Stimulated activated naive B cell treated with anti-CD40 and anti-IgM and Interleukin-4, amounts not matched to agents 10 μg/mL and 1 μg/mL and 100 μg/mL, for 72 hours (primary cell): Measurements from ENCODE around the gene SVOPL.
A peak's percentile ranks its signal among the peaks of the same experiment; 100 is the strongest.
"Not testable (repeated sequence)": the region's sequence is repeated elsewhere in the genome, so short reads cannot be mapped to it uniquely, and the experiment has no call there.

Experiments
- ATAC-seq, 2 donors: fragments of 150-1000 bp; cut with Tn5 transposase; replicated peaks; 2 replicates each; pipeline ENCODE4 v1.10.0; 2021; ENCODE audit warnings: moderate library complexity in 1 of 2
- DNase-seq: peaks from one replicate; pipeline ENCODE4 v3.0.0; 2021
- H3K27ac Mint-ChIP-seq: one replicate; pipeline ENCODE4 v1.8.0; 2022; ENCODE audit warnings: mild to moderate bottlenecking, mixed read lengths
- H3K27me3 Mint-ChIP-seq, 2 donors: one replicate each; pipeline ENCODE4 v1.8.0; 2022; ENCODE audit warnings: mixed read lengths in 2 of 2
- H3K36me3 Mint-ChIP-seq, 2 donors: one replicate each; pipeline ENCODE4 v1.8.0; 2022; ENCODE audit warnings: mixed read lengths in 2 of 2, mild to moderate bottlenecking in 1 of 2
- H3K4me1 Mint-ChIP-seq, 2 donors: one replicate each; pipeline ENCODE4 v1.8.0; 2022; ENCODE audit warnings: mixed read lengths in 2 of 2, mild to moderate bottlenecking in 1 of 2
- H3K4me3 Mint-ChIP-seq, 2 donors: one replicate each; pipeline ENCODE4 v1.8.0; 2022; ENCODE audit warnings: mild to moderate bottlenecking in 2 of 2, mixed read lengths in 2 of 2, moderate library complexity in 1 of 2
- H3K9me3 Mint-ChIP-seq, 2 donors: one replicate each; pipeline ENCODE4 v1.8.0; 2022; ENCODE audit warnings: mixed read lengths in 2 of 2, mild to moderate bottlenecking in 1 of 2

Gene SVOPL

DNA sequence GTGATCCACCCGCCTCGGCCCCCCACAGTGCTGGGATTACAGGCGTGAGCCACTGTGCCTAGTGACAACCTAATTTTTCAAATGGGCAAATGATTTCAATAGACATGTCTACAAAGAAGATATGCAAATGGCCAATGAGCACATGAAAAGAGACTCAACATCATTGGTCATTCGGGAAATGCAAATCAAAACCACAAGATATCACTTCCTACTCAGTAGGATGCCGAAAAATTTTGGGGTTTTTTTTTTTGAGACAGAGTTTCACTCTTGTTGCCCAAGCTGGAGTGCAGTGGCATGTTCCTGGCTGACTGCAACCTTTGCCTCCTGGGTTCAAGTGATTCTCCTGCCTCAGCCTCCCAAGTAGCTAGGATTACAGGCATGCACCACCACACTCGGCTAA, 13.1 kb downstream of the SVOPL start:
- H3K27me3 Mint-ChIP-seq, H3K4me3 Mint-ChIP-seq, H3K27ac Mint-ChIP-seq, H3K4me1 Mint-ChIP-seq, H3K9me3 Mint-ChIP-seq, H3K36me3 Mint-ChIP-seq, DNase-seq: not testable (repeated sequence)
- peak; percentile 41 to 58 for ATAC-seq

DNA sequence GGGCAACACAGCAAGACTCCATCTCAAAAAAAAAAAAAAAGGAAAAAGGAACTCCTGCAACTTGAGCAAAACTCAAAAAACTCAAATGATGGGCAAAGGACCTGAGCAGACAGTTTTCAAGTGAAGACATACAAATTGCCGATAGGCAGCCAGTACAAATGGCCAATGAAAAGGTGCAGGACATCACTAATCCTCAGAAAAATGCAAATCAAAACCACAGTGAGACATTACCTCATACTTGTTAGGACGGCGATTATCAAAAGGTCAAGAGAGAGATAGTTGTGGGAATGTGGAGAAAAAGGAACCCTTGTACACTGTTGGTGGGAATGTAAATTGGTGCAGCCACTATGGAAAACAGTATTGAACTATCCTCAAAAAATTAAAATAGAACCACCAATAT, 16.8 kb downstream of the SVOPL start:
- ATAC-seq (no peak), DNase-seq (no peak)
- peaks cover 2 to 7% of the 10 kb centered on the region in 2 donors for H3K9me3 Mint-ChIP-seq
- H3K36me3 Mint-ChIP-seq, result no peaks in the 10 kb centered on the region
- H3K4me3 Mint-ChIP-seq, result no peak overlapping the region
- H3K4me1 Mint-ChIP-seq, result no peaks in the 10 kb centered on the region
- H3K27me3 Mint-ChIP-seq, result peaks cover 5 to 8% of the 10 kb centered on the region in 2 donors
- no peak overlapping the region for H3K27ac Mint-ChIP-seq

- Mint-ChIP-seq H3K27ac (no peak overlapping the region), H3K4me3 (no peak overlapping the region), H3K4me1 (no peaks in the 10 kb centered on the region), H3K36me3 (no peaks in the 10 kb centered on the region), H3K27me3 (no peaks in the 10 kb centered on the region), H3K9me3 (peaks cover 0 to 3% of the 10 kb centered on the region in 2 donors)
- ATAC-seq (no peak), DNase-seq (no peak)
Measured at GRCh38 chr7:138679793-138680192, 21.4 kb downstream of the SVOPL start.

DNA sequence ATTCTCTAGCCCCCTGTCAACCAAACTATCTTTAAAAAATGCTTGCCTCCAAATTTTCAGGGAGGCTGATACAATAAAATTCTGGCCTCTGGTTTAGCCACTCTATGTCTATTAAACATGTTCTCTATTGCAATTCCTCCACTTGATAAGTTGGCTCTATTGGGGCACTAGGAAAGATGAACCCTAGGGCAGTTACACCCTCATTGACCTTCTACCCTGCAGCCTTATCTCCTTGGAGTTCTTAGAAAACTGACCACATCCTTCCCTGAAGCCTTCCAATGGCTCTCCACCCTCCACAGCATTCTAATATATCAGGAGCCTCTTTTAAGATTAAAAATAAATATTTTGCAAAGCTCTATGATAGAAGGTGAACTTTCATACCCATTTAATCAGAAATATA, 30.6 kb downstream of the SVOPL start:
- Mint-ChIP-seq H3K27me3 (peaks cover 5 to 19% of the 10 kb centered on the region in 2 donors), H3K9me3 (peaks cover 0 to 2% of the 10 kb centered on the region in 2 donors)

DNA sequence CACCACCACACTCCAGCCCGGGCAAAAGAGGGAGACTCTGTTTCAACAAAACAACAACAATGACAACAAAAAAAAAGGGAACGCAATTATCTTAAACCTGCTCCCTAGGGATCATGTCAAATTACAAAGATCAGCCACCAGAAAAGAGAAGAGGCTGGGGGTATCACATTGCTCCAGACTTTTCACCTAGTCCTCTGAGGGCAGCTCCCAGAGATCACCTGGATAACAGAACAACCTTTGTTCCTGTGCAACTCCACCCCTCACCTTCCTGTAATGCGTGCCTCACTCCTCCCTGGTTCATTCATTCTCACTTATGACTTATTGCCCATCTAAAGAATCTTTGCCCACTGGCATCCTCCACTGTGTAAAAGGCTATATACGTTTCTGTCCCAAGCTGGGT, 31.8 kb downstream of the SVOPL start:
- Mint-ChIP-seq H3K9me3 (no peaks in the 10 kb centered on the region), H3K4me1 (peaks cover 2 to 4% of the 10 kb centered on the region in 2 donors), H3K27me3 (peaks cover 12 to 31% of the 10 kb centered on the region in 2 donors), H3K4me3 (no peak overlapping the region), H3K27ac (no peak overlapping the region), H3K36me3 (no peaks in the 10 kb centered on the region)
- no peak for DNase-seq
- ATAC-seq, result no peak

More for the DNA sequence above, 30.6 kb downstream of the SVOPL start:
- Mint-ChIP-seq H3K4me3 (no peak overlapping the region), H3K27ac (no peak overlapping the region), H3K4me1 (no peaks in the 10 kb centered on the region), H3K36me3 (no peaks in the 10 kb centered on the region)
- DNase-seq (no peak), ATAC-seq (no peak)

DNA sequence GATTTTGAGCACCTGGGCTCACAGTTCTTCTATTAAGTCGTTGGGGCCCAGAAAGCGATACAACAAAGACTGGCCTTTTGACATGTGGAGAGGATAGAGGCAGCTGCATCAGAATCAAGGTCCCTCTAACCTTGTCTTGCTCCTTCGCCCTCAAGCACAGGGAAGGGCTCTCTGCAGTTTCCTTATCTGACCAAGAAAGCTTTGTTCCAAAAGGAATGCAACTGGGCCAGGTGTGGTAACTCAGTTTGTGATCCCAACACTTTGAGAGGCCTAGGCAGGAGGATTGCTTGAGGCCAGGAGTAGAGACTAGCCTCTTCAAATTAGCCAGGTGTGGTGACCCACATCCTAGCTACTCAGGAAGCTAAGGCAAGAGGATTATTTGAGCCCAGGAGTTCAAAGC, 32.2 kb downstream of the SVOPL start:
- no peak for ATAC-seq
- Mint-ChIP-seq H3K4me1 (peaks cover 6 to 9% of the 10 kb centered on the region in 2 donors), H3K27ac (no peak overlapping the region), H3K36me3 (no peaks in the 10 kb centered on the region), H3K27me3 (peaks cover 16 to 35% of the 10 kb centered on the region in 2 donors), H3K9me3 (no peaks in the 10 kb centered on the region), H3K4me3 (no peak overlapping the region)
- no peak for DNase-seq

- Mint-ChIP-seq H3K4me1 (peaks cover 10% of the 10 kb centered on the region in 2 donors), H3K9me3 (no peaks in the 10 kb centered on the region), H3K36me3 (no peaks in the 10 kb centered on the region), H3K27ac (no peak overlapping the region), H3K27me3 (peaks cover 21 to 40% of the 10 kb centered on the region in 2 donors), H3K4me3 (no peak overlapping the region)
- ATAC-seq (no peak), DNase-seq (no peak)
Measured at GRCh38 chr7:138668229-138668596, 32.9 kb downstream of the SVOPL start.

- H3K4me3 Mint-ChIP-seq, result no peak overlapping the region
- H3K27me3 Mint-ChIP-seq, result peaks cover 21 to 45% of the 10 kb centered on the region in 2 donors
- ATAC-seq (no peak), DNase-seq (no peak)
- H3K36me3 Mint-ChIP-seq, result no peaks in the 10 kb centered on the region
- no peaks in the 10 kb centered on the region for H3K9me3 Mint-ChIP-seq
- peaks cover 10% of the 10 kb centered on the region in 2 donors for H3K4me1 Mint-ChIP-seq
- H3K27ac Mint-ChIP-seq, result no peak overlapping the region
Measured at GRCh38 chr7:138667535-138668228, 33.5 kb downstream of the SVOPL start.

GRCh38 chr7:138666385-138666784, 34.8 kb downstream of the SVOPL start:
- Mint-ChIP-seq H3K9me3 (no peaks in the 10 kb centered on the region), H3K4me1 (peaks cover 10% of the 10 kb centered on the region in 2 donors), H3K36me3 (no peaks in the 10 kb centered on the region), H3K4me3 (no peak overlapping the region), H3K27me3 (peaks cover 21 to 48% of the 10 kb centered on the region in 2 donors), H3K27ac (no peak overlapping the region)
- ATAC-seq (no peak), DNase-seq (no peak)

GRCh38 chr7:138665669-138666140, 35.5 kb downstream of the SVOPL start:
- Mint-ChIP-seq H3K36me3 (no peaks in the 10 kb centered on the region), H3K4me1 (peaks cover 10% of the 10 kb centered on the region in 2 donors), H3K27ac (no peak overlapping the region), H3K9me3 (no peaks in the 10 kb centered on the region), H3K27me3 (peaks cover 21 to 48% of the 10 kb centered on the region in 2 donors), H3K4me3 (no peak overlapping the region)
- DNase-seq (no peak), ATAC-seq (no peak)

DNA sequence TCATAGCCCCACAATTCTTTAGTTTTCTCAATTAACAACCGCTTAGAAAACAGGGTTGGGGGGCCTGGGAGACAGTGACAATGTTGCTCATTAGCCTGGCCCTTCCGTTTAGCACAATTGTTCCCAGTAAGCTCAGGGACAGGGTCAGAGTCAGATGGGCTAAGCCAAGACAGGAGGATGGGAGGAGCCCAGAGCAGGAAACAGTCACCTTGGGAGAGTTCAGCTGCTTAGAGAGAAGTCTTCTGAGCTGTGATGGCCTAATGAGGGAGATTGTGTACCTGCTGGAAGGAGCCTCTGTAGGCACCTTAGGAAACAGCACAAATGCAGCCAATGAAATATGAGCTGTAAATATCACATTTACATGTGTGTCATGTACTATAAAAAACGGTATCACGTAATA, 35.9 kb downstream of the SVOPL start:
- DNase-seq (no peak), ATAC-seq (no peak)
- no peaks in the 10 kb centered on the region for H3K36me3 Mint-ChIP-seq
- no peaks in the 10 kb centered on the region for H3K9me3 Mint-ChIP-seq
- peaks cover 21 to 46% of the 10 kb centered on the region in 2 donors for H3K27me3 Mint-ChIP-seq
- no peak overlapping the region for H3K4me3 Mint-ChIP-seq
- peaks cover 10% of the 10 kb centered on the region in 2 donors for H3K4me1 Mint-ChIP-seq
- no peak overlapping the region for H3K27ac Mint-ChIP-seq

- H3K9me3 Mint-ChIP-seq, result no peaks in the 10 kb centered on the region
- H3K27me3 Mint-ChIP-seq, result peaks cover 21 to 38% of the 10 kb centered on the region in 2 donors
- peak overlapping the region; percentile 64 for H3K27ac Mint-ChIP-seq
- H3K4me3 Mint-ChIP-seq, result peak overlapping the region; percentile 74 to 85
- DNase-seq, result no peak
- ATAC-seq, result peak in 1 of 2 donors; percentile 19
- H3K36me3 Mint-ChIP-seq, result no peaks in the 10 kb centered on the region
- H3K4me1 Mint-ChIP-seq, result peaks cover 10% of the 10 kb centered on the region in 2 donors
Measured at GRCh38 chr7:138663725-138664710, 37.1 kb downstream of the SVOPL start.

DNA sequence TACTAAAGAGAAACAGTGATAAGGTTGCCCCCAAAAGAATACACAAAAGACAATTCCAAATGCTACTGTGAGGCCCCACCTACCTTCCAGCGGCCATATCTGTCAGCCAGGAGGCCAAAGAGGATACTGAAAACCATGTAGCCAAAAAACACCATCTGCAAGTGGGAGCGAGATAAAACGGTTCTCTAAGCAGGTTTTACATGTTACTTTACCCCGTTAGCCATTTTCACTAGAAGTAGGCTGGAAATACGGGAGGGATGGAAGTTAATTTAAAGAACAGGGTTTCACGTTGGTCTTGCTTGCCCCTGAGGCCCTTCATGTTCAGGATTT, 38.2 kb downstream of the SVOPL start:
- ATAC-seq, result no peak
- Mint-ChIP-seq H3K9me3 (no peaks in the 10 kb centered on the region), H3K4me1 (peaks cover 10% of the 10 kb centered on the region in 2 donors), H3K27me3 (peaks cover 18 to 38% of the 10 kb centered on the region in 2 donors), H3K36me3 (no peaks in the 10 kb centered on the region), H3K4me3 (no peak overlapping the region), H3K27ac (no peak overlapping the region)
- no peak for DNase-seq

DNA sequence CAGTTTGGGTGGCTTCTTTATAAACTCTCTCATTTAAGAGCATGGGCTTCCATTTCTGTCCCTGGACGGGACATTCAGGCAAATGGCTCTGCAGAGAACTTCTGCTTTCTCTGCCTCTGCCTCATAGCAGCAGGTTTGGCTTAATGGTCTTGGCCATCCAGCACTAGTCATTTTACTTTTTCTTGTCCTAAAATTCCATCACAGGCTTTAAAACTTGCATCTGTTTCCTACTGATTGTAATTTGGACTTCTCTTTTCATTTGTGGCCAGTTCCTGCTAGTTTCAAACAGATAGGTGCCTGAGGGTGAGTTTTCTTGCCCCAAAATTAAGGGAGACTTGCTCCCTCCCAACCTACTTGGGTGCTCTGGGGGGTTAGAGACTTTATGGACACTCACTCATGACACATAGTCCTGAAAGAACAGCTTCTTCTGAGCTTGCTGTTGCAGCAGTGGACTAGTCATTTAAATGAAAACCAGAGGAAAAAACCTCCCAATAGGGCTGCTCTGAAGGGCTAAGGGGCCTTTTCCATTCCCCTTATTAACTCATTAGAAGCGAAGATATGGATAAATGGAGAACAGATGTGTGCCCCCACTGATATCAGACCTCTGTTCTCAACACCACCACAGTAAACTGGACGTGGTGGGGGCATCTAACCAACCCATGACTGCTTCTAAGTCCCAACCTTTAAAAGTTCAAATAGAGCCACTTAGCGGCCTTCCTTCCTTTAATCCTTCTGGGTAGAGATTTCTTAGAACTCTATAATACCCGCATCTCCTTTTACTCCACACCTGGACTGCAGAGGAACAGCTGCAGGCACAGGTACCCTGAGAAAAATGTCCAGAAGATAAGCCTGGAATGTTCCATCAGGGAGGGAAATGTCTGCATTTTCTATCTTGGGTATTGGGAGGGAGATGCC, 38.8 kb downstream of the SVOPL start:
- Mint-ChIP-seq H3K27me3 (peaks cover 17 to 38% of the 10 kb centered on the region in 2 donors), H3K4me1 (peaks cover 10% of the 10 kb centered on the region in 2 donors), H3K9me3 (no peaks in the 10 kb centered on the region), H3K36me3 (no peaks in the 10 kb centered on the region), H3K4me3 (no peak overlapping the region), H3K27ac (no peak overlapping the region)
- ATAC-seq (no peak), DNase-seq (no peak)
